NCI-H510A treated with DMSO at 0.1 percent for 48 hours (cell line): Measurements from ENCODE around the gene SEMA5A.

Experiments
- DNase-seq: peaks from one replicate; lab custom pipeline; 2025; lab: John Stamatoyannopoulos, UW

The SEMA5A gene

DNA sequence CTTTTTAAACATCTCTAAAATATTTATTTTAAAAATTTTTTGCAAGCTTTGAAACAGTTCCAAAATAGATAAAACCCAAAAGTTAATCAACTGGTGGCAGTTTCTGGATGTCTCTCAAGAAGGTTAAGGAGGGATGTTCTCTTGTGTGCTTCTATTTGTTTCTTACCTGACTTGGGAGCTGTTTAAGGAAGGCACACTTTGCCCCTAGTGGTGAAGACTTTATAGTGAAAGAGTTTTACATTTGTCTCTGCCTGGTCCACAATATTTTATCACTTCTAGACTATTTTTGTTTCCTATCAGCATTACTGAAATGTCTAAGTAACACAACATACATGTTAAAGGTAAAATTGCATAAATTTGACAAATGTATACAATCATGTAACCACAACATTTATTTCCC, 552.8 kb downstream of the SEMA5A start:
- peak; percentile 5 for DNase-seq
